Panc1 (cell line): ENCODE data around the gene SLC22A5. TPM values are rescaled to one million over a fixed set of nuclear protein-coding genes. Genes with fewer than 3 reads are reported as not detected.

Experiments
- ATAC-seq: fragments of 200-7000 bp; cut with Tn5 transposase; 2 replicates; pipeline ENCODE4 v1.9.1; 2020; ENCODE audit warnings: mild to moderate bottlenecking, moderate library complexity
- BruUV-seq: library from RNA; stranded (reverse); fragments of 400-500 nt; replicated peaks from 2 replicates; lab custom pipeline; 2021; lab: Mats Ljungman, UMichigan
- CTCF ChIA-PET: fragments of 300-600 bp; sonication (Branson Sonifier 250); formaldehyde crosslinking; loops from one replicate; lab custom pipeline; 2022; ENCODE audit warnings: antibody characterized with exemption; lab: Charles Lee
- POLR2A ChIA-PET: fragments of 300-600 bp; sonication (Branson Sonifier 250); formaldehyde crosslinking; loops from one replicate; lab custom pipeline; 2022; ENCODE audit warnings: antibody characterized with exemption; lab: Charles Lee
- DNase-seq: peaks from one replicate; pipeline ENCODE4 v3.0.0-alpha.2; 2010; ENCODE audit warnings: low read depth, low spot score
- H3K27ac ChIP-seq: 2 replicates; pipeline ENCODE4 v1.5.1; 2011; ENCODE audit warnings: mild to moderate bottlenecking, low read length, inconsistent platforms
- H3K27me3 ChIP-seq: fragments of 200-500 bp; sonication (Bioruptor generic); 2 replicates; pipeline ENCODE4 v1.6.0; 2014; ENCODE audit warnings: low read length, inconsistent platforms; ENCODE audit not compliant: control insufficient read depth, insufficient read depth
- H3K36me3 ChIP-seq: fragments of 200-500 bp; sonication (Bioruptor generic); 2 replicates; pipeline ENCODE4 v1.5.1; 2014; ENCODE audit warnings: inconsistent platforms, mild to moderate bottlenecking, low read length, moderate library complexity; ENCODE audit not compliant: control insufficient read depth, insufficient read depth
- H3K4me1 ChIP-seq: 2 replicates; pipeline ENCODE4 v1.5.1; 2011; ENCODE audit warnings: inconsistent platforms, mild to moderate bottlenecking, low read length, moderate library complexity; ENCODE audit not compliant: control insufficient read depth, insufficient read depth
- H3K4me3 ChIP-seq, 2 experiments: 2 replicates each; pipeline ENCODE4 v1.5.1; 2011 to 2012; ENCODE audit warnings: low read depth in 2 of 2, low read length in 2 of 2, mild to moderate bottlenecking in 2 of 2, inconsistent platforms in 1 of 2, moderate library complexity in 1 of 2
- H3K9me3 ChIP-seq: fragments of 200-500 bp; sonication (Bioruptor generic); 2 replicates; pipeline ENCODE4 v1.5.1; 2014; ENCODE audit warnings: low read depth, mild to moderate bottlenecking, inconsistent platforms, low read length, moderate library complexity; ENCODE audit not compliant: control insufficient read depth, insufficient read depth
- CTCF ChIP-seq: fragments of 450-650 bp; IDR thresholded peaks from 2 replicates; pipeline ENCODE4 v1.5.1; 2017; ENCODE audit warnings: mild to moderate bottlenecking
- POLR2AphosphoS5 ChIP-seq: IDR thresholded peaks from 2 replicates; pipeline ENCODE4 v1.6.1; 2012; ENCODE audit warnings: mild to moderate bottlenecking, low read depth, low read length, moderate library complexity
- REST ChIP-seq, 2 experiments: IDR thresholded peaks; 2 replicates each; pipeline ENCODE4 v1.6.1; 2011 to 2012; ENCODE audit warnings: low read depth in 2 of 2, control low read depth in 1 of 2, low read length in 1 of 2, mild to moderate bottlenecking in 1 of 2, moderate library complexity in 1 of 2; ENCODE audit not compliant: insufficient read depth in 1 of 2
- SIN3A ChIP-seq: IDR thresholded peaks from 2 replicates; pipeline ENCODE4 v1.6.1; 2012; ENCODE audit warnings: low read depth, mild to moderate bottlenecking, low read length, moderate library complexity, borderline replicate concordance; ENCODE audit not compliant: insufficient read depth
- TCF7L2 ChIP-seq: IDR thresholded peaks from 2 replicates; pipeline ENCODE4 v1.6.1; 2011; ENCODE audit warnings: mild to moderate bottlenecking, low read depth, low read length, inconsistent platforms
- in situ Hi-C: cut with HindIII; loops from 2 replicates; pipeline ENCODE4 v1.10.0; 2016; ENCODE audit warnings: low sequenced_read_pairs, low pct_unique_long_range_greater_than_20kb
- intact Hi-C: fragments of 100-400 bp; cut with micrococcal nuclease; formaldehyde crosslinking; loops from one replicate; pipeline ENCODE4 v1.10.0; 2022; ENCODE audit not compliant: unreplicated experiment
- total RNA-seq: library from RNA; stranded (reverse); gene quantifications from one replicate; pipeline ENCODE4 v1.2.1, GENCODE V29; 2021; ENCODE audit not compliant: unreplicated experiment

Gene SLC22A5
- total RNA-seq, 1 experiment from 2014 or later, result 9.5 TPM

DNA sequence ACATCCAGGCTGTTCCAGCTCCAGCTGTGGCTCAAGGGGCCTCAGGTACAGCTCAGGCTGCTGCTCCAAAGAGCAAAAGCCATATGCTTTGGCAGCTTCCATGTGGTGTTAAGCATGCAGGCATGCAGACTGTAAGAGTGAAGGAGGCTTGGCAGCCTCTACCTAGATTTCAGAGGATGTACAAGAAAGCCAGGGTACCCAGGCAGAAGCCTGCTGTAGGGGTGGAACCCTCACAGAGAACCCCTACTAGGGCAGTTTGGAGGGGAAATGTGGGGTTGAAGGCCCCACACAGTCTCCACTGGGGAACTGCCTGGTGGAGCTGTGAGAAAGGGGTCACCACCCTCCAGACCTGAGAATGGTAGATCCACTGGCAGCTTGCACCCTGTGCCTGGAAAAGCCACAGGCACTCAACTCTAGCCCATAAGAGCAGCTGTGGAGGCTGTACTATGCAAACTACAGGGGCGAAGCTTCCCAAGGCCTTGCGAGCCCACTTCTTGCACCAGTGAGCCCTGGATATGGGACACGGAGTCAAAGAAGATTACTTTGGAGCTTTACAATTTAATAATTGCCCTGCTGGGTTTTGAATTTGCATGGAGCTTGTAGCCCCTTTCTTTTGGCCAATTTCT, 14.3 kb upstream of the SLC22A5 start:
- no peak overlapping the region for H3K4me3 ChIP-seq
- H3K27ac ChIP-seq, result no peak overlapping the region
- H3K4me1 ChIP-seq, result no peaks in the 10 kb centered on the region
- in situ Hi-C loops, result no loop called here
- no peaks in the 10 kb centered on the region for H3K36me3 ChIP-seq
- no peak for ATAC-seq
- DNase-seq, result no peak
- no TSS peak for BruUV-seq
- no peaks in the 10 kb centered on the region for H3K27me3 ChIP-seq
- no peaks in the 10 kb centered on the region for H3K9me3 ChIP-seq
- intact Hi-C loops, result no loop called here
- ChIA-PET CTCF (no interaction called here), POLR2A (no interaction called here)
- TF ChIP-seq REST (IDR thresholded peaks at IDR 0.05; ENCODE audit: insufficient read depth in 1 of 2, low read depth in 2 of 2, low read length in 1 of 2) (no peak), TCF7L2 (no peak), CTCF (no peak), POLR2AphosphoS5 (no peak), SIN3A (no peak)

DNA sequence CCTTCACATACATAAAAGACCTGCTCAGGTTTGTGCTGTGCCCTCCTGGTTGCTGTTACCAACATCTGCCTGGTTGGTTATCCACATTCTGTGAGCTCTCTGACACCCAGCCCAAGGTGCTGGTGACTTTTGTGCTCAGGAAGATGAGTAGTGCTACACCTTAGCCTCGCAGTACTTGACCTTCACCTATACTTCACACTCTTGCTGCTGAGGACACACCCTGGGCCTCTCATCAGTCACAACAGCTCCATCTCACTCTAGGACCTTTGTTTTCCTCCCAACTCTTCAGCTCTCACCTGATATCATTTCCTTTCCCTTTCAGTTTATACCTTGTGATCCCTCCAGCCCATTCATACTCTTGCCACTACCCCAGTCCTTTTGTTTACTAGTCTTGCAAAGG, 10.7 kb upstream of the SLC22A5 start:
- DNase-seq (no peak), ATAC-seq (no peak)
- Histone ChIP-seq H3K9me3 (no peaks in the 10 kb centered on the region), H3K27ac (no peak overlapping the region), H3K27me3 (no peaks in the 10 kb centered on the region), H3K4me1 (no peaks in the 10 kb centered on the region), H3K36me3 (no peaks in the 10 kb centered on the region), H3K4me3 (no peak overlapping the region)
- CTCF ChIA-PET, result no interaction called here
- no TSS peak for BruUV-seq
- intact Hi-C loops, result no loop called here
- in situ Hi-C loops, result no loop called here
- TF ChIP-seq CTCF, result no peak
- no peak for TF ChIP-seq REST (IDR thresholded peaks at IDR 0.05; ENCODE audit: insufficient read depth in 1 of 2, low read depth in 2 of 2, low read length in 1 of 2)
- TF ChIP-seq POLR2AphosphoS5, result no peak
- no peak for TF ChIP-seq TCF7L2
- no peak for TF ChIP-seq SIN3A
- POLR2A ChIA-PET, result no interaction called here
